Breast epithelium (tissue), 3 donors: ENCODE data around the gene ATP9B.

ENCODE experiments used
- CTCF ChIP-seq, 3 donors: fragments of 450-650 bp; IDR thresholded peaks; one replicate each; pipeline ENCODE4 v1.5.1; 2016 to 2017; ENCODE audit warnings: antibody characterized with exemption in 3 of 3, mild to moderate bottlenecking in 3 of 3, moderate library complexity in 3 of 3
- POLR2A ChIP-seq: fragments of 450-650 bp; IDR thresholded peaks from one replicate; pipeline ENCODE4 v1.6.1; 2016; ENCODE audit warnings: antibody characterized with exemption, mild to moderate bottlenecking, moderate library complexity
- POLR2AphosphoS5 ChIP-seq, 3 donors: sonication (generic); formaldehyde crosslinking; IDR thresholded peaks; one replicate each; pipeline ENCODE4 v1.6.1; 2017; ENCODE audit warnings: antibody characterized with exemption in 3 of 3

GRCh38 chr18:79164706-79165105 is 95.5 kb downstream of the ATP9B start:
- TF ChIP-seq CTCF (IDR thresholded peaks at IDR 0.05) (no peak), POLR2A (no peak), POLR2AphosphoS5 (IDR thresholded peaks at IDR 0.05) (no peak)
